ENCODE results near the gene ATMIN. TPM values are rescaled to one million over a fixed set of nuclear protein-coding genes. Genes with fewer than 3 reads are reported as not detected.

The ATMIN gene
- total RNA-seq, 1 experiment from 2014 or later: 28.4 TPM

- Histone ChIP-seq H3K4me3 (ENCODE audit: low read depth in 2 of 2, low read length in 2 of 2) (no peak overlapping the region), H3K36me3 (ENCODE audit: control insufficient read depth, insufficient read depth, low read length) (no peaks in the 10 kb centered on the region), H3K27me3 (ENCODE audit: control insufficient read depth, insufficient read depth, low read length) (no peaks in the 10 kb centered on the region), H3K27ac (ENCODE audit: low read length) (no peak overlapping the region), H3K9me3 (ENCODE audit: control insufficient read depth, insufficient read depth, low read depth, low read length) (no peaks in the 10 kb centered on the region), H3K4me1 (ENCODE audit: control insufficient read depth, insufficient read depth, low read length) (peaks cover 4% of the 10 kb centered on the region; the same call in 1 of the 2 replicates)
- BruUV-seq (replicated peaks): no TSS peak
- in situ Hi-C loops (cut with HindIII; ENCODE audit: low pct_unique_long_range_greater_than_20kb, low sequenced_read_pairs) (no loop called here), intact Hi-C loops (cut with micrococcal nuclease; ENCODE audit: unreplicated experiment) (no loop called here)
- ChIA-PET CTCF (no interaction called here), POLR2A (interaction anchor here (0.6 kb wide), 1 partner anchor 51 kb away, joined by 10 read pairs; no protein-coding TSS in a partner anchor)
- ATAC-seq (no peak), DNase-seq (ENCODE audit: low read depth, low spot score) (no peak)
- TF ChIP-seq REST (IDR thresholded peaks at IDR 0.05; ENCODE audit: insufficient read depth in 1 of 2, low read depth in 2 of 2, low read length in 1 of 2): no peak
These were observed 46.9 kb upstream of the ATMIN start for GRCh38 chr16:80988756-80989155.

GRCh38 chr16:80989801-80990200, 45.8 kb upstream of the ATMIN start:
- ChIA-PET CTCF (no interaction called here), POLR2A (no interaction called here)
- DNase-seq (ENCODE audit: low read depth, low spot score): no peak
- Histone ChIP-seq H3K4me1 (ENCODE audit: control insufficient read depth, insufficient read depth, low read length) (peaks cover 4% of the 10 kb centered on the region; the same call in 1 of the 2 replicates), H3K4me3 (ENCODE audit: low read depth in 2 of 2, low read length in 2 of 2) (no peak overlapping the region), H3K27me3 (ENCODE audit: control insufficient read depth, insufficient read depth, low read length) (no peaks in the 10 kb centered on the region), H3K27ac (ENCODE audit: low read length) (no peak overlapping the region), H3K36me3 (ENCODE audit: control insufficient read depth, insufficient read depth, low read length) (no peaks in the 10 kb centered on the region), H3K9me3 (ENCODE audit: control insufficient read depth, insufficient read depth, low read depth, low read length) (no peaks in the 10 kb centered on the region)
- TSS peak; percentile 13 for BruUV-seq (replicated peaks)
- ATAC-seq: no peak
- intact Hi-C loops (cut with micrococcal nuclease; ENCODE audit: unreplicated experiment): no loop called here
- TF ChIP-seq CTCF (IDR thresholded peaks at IDR 0.05) (no peak), SIN3A (IDR thresholded peaks at IDR 0.05; ENCODE audit: borderline replicate concordance, insufficient read depth, low read depth, low read length) (no peak), REST (IDR thresholded peaks at IDR 0.05; ENCODE audit: insufficient read depth in 1 of 2, low read depth in 2 of 2, low read length in 1 of 2) (no peak), TCF7L2 (IDR thresholded peaks at IDR 0.05; ENCODE audit: low read depth, low read length) (no peak), POLR2AphosphoS5 (IDR thresholded peaks at IDR 0.05; ENCODE audit: low read depth, low read length) (no peak)
- in situ Hi-C loops (cut with HindIII; ENCODE audit: low pct_unique_long_range_greater_than_20kb, low sequenced_read_pairs): no loop called here

Measured in Panc1 (cell line).